K562 (cell line): ENCODE data around the gene SND1. TPM values are rescaled to one million over a fixed set of nuclear protein-coding genes. Genes with fewer than 3 reads are reported as not detected.

ENCODE experiments used
- ATAC-seq: fragments of 200-7000 bp; cut with Tn5 transposase; 3 replicates; pipeline ENCODE4 v1.9.1; 2020; ENCODE audit warnings: moderate library complexity
- BruUV-seq: library from RNA; stranded (reverse); fragments of 400-500 nt; replicated peaks from 2 replicates; lab custom pipeline; 2021; lab: Mats Ljungman, UMichigan
- CTCF ChIA-PET: fragments of 300-600 bp; formaldehyde crosslinking; extraction: SDS; loops from one replicate; lab custom pipeline; 2021; ENCODE audit warnings: low intra/inter-chr PET ratio; lab: Yijun Ruan, JAX
- POLR2A ChIA-PET: fragments of 300-600, 350-650 bp; sonication (Branson Sonifier 250); formaldehyde crosslinking; extraction: SDS; loops from one replicate; lab custom pipeline; 2021; ENCODE audit warnings: antibody characterized with exemption, inconsistent platforms; lab: Yijun Ruan, JAX
- DNase-seq, 4 experiments: peaks; one replicate each; pipeline versions ENCODE4 v3.0.0 to v3.0.0-alpha.2; 2011 to 2018; ENCODE audit warnings: low spot score in 3 of 4, mixed read lengths in 3 of 4; ENCODE audit errors: extremely low read depth in 1 of 4
- FAIRE-seq: peaks from 2 replicates; lab custom pipeline; 2011; peaks lifted over from hg19 to GRCh38; lab: Jason Lieb, UNC
- H2AFZ ChIP-seq: 2 replicates; pipeline ENCODE4 v1.6.0; 2011; ENCODE audit warnings: low read depth, low read length, control low read depth, inconsistent platforms
- H3K27ac ChIP-seq: fragments of 200-600 bp; 3 replicates; pipeline ENCODE4 v1.8.0; 2011; ENCODE audit warnings: low read depth, mild to moderate bottlenecking, control low read depth, inconsistent platforms, low read length, moderate library complexity, mixed read lengths; ENCODE audit errors: extremely low read depth
- H3K27me3 ChIP-seq, 2 experiments: fragments of 300-600 bp in 1 of 2; 2 replicates in 1 of 2; 3 replicates in 1 of 2; pipeline versions ENCODE4 v1.6.0 to v1.8.0; 2011; ENCODE audit warnings: inconsistent platforms in 2 of 2, low read length in 2 of 2, mild to moderate bottlenecking in 1 of 2, mixed read lengths in 1 of 2, moderate library complexity in 1 of 2; ENCODE audit not compliant: control insufficient read depth in 2 of 2, insufficient read depth in 2 of 2
- H3K36me3 ChIP-seq: fragments of 300-600 bp; 3 replicates; pipeline ENCODE4 v1.8.0; 2011; ENCODE audit warnings: mild to moderate bottlenecking, low read length, inconsistent platforms; ENCODE audit not compliant: control insufficient read depth, insufficient read depth
- H3K4me1 ChIP-seq, 2 experiments: fragments of 200-600 bp in 1 of 2; replicated peaks in 1 of 2; 2 replicates in 1 of 2; 3 replicates in 1 of 2; pipeline versions ENCODE4 v1.5.1 to v1.8.0; 2011; ENCODE audit warnings: inconsistent platforms in 2 of 2, low read length in 2 of 2, mild to moderate bottlenecking in 1 of 2, mixed read lengths in 1 of 2, moderate library complexity in 1 of 2; ENCODE audit not compliant: control insufficient read depth in 2 of 2, insufficient read depth in 2 of 2
- H3K4me2 ChIP-seq: 2 replicates; pipeline ENCODE4 v1.6.1; 2011; ENCODE audit warnings: low read length, control low read depth, inconsistent platforms, mixed read lengths; ENCODE audit not compliant: insufficient read depth
- H3K4me3 ChIP-seq: fragments of 200-600 bp; sonication (generic), shearing (Covaris generic); 2 replicates; pipeline ENCODE4 v1.5.1; 2016; ENCODE audit warnings: control low read depth, inconsistent platforms
- H3K79me2 ChIP-seq: fragments of 200-600 bp; 3 replicates; pipeline ENCODE4 v1.8.0; 2011; ENCODE audit warnings: low read length, inconsistent platforms; ENCODE audit not compliant: control insufficient read depth, insufficient read depth
- H3K9ac ChIP-seq, 2 experiments: 2 replicates each; pipeline versions ENCODE4 v1.6.0 to v1.6.1; 2011; ENCODE audit warnings: low read depth in 2 of 2, low read length in 2 of 2, control low read depth in 1 of 2, inconsistent platforms in 1 of 2, mild to moderate bottlenecking in 1 of 2, mixed read lengths in 1 of 2; ENCODE audit not compliant: insufficient read depth in 1 of 2
- H3K9me1 ChIP-seq: one replicate; pipeline ENCODE4 v1.6.0; 2011; ENCODE audit warnings: inconsistent platforms, mild to moderate bottlenecking, low read length, moderate library complexity; ENCODE audit not compliant: control insufficient read depth, insufficient read depth
- H3K9me3 ChIP-seq: replicated peaks from 2 replicates; pipeline ENCODE4 v1.5.1; 2011; ENCODE audit warnings: low read depth, low read length, inconsistent platforms; ENCODE audit not compliant: control insufficient read depth, insufficient read depth
- H4K20me1 ChIP-seq: replicated peaks from 2 replicates; pipeline ENCODE4 v1.6.1; 2011; ENCODE audit warnings: low read length, inconsistent platforms, mixed read lengths; ENCODE audit not compliant: control insufficient read depth, insufficient read depth
- CBX3 ChIP-seq, 2 experiments: IDR thresholded peaks; 1 replicate in 1 of 2; 2 replicates in 1 of 2; pipeline ENCODE4 v1.6.1; 2012; ENCODE audit warnings: inconsistent platforms in 2 of 2, low read length in 2 of 2, borderline replicate concordance in 1 of 2, control low read depth in 1 of 2
- GTF2A2 ChIP-seq: IDR thresholded peaks from 2 replicates; pipeline ENCODE4 v1.6.1; 2016; ENCODE audit warnings: mild to moderate bottlenecking, missing genetic modification characterization, missing compliant biosample characterization
- HDGF ChIP-seq: fragments of 450-650 bp; IDR thresholded peaks from 2 replicates; pipeline ENCODE4 v1.6.1; 2016
- KLF1 ChIP-seq: fragments of 450-650 bp; IDR thresholded peaks from 2 replicates; pipeline ENCODE4 v1.6.1; 2016; ENCODE audit warnings: missing genetic modification characterization, missing compliant biosample characterization
- KLF13 ChIP-seq: fragments of 450-650 bp; IDR thresholded peaks from 2 replicates; pipeline ENCODE4 v1.6.1; 2016; ENCODE audit warnings: missing genetic modification characterization, low read depth, mild to moderate bottlenecking, missing compliant biosample characterization, moderate library complexity, borderline replicate concordance
- MAFK ChIP-seq: IDR thresholded peaks from 2 replicates; pipeline ENCODE4 v1.6.1; 2011; ENCODE audit warnings: low read length, improper control_type of control experiment
- NFIC ChIP-seq: fragments of 450-650 bp; IDR thresholded peaks from 2 replicates; pipeline ENCODE4 v1.6.1; 2017; ENCODE audit warnings: mild to moderate bottlenecking, inconsistent platforms
- PREB ChIP-seq: sonication (generic); formaldehyde crosslinking; IDR thresholded peaks from 2 replicates; pipeline ENCODE4 v1.8.1; 2023; ENCODE audit warnings: mild to moderate bottlenecking, missing genetic modification reagents
- SIX5 ChIP-seq, 2 experiments: IDR thresholded peaks; 2 replicates each; pipeline ENCODE4 v1.6.1; 2011; ENCODE audit warnings: low read length in 2 of 2, borderline replicate concordance in 1 of 2, low read depth in 1 of 2, mild to moderate bottlenecking in 1 of 2, moderate library complexity in 1 of 2; ENCODE audit not compliant: insufficient read depth in 1 of 2
- SMARCA5 ChIP-seq: fragments of 450-650 bp; IDR thresholded peaks from 2 replicates; pipeline ENCODE4 v1.6.1; 2016
- ZNF212 ChIP-seq: fragments of 450-650 bp; formaldehyde crosslinking; IDR thresholded peaks from 2 replicates; pipeline ENCODE4 v1.4.0; 2020; ENCODE audit warnings: mild to moderate bottlenecking
- ZNF232 ChIP-seq: sonication (generic); formaldehyde crosslinking; IDR thresholded peaks from 2 replicates; pipeline ENCODE4 v1.8.0; 2022; ENCODE audit warnings: mild to moderate bottlenecking, missing genetic modification reagents
- ZNF311 ChIP-seq: fragments of 250-450 bp; sonication (Bioruptor Pico); IDR thresholded peaks from 2 replicates; pipeline ENCODE4 v1.4.0; 2020; ENCODE audit warnings: mild to moderate bottlenecking, moderate library complexity
- WGBS: fragments of 100-300 bp; shearing (Covaris generic); methylation state at CpG from one replicate; pipeline ENCODE4 v1.1.6; 2016; ENCODE audit warnings: low coverage, mixed read lengths; ENCODE audit not compliant: insufficient coverage; ENCODE audit errors: missing lambda C conversion rate; 5-methylcytosine and 5-hydroxymethylcytosine counted together
- in situ Hi-C: fragments of 300-500 bp; cut with MboI; formaldehyde crosslinking; loops from 4 replicates; pipeline ENCODE4 v1.15.0; 2018; ENCODE audit warnings: inconsistent platforms, mixed read lengths
- intact Hi-C: fragments of 100-400 bp; cut with micrococcal nuclease; formaldehyde crosslinking; loops from 2 replicates; pipeline ENCODE4 v1.14.2; 2022
- polyA plus RNA-seq, 8 experiments: library from polyadenylated mRNA; depleted of rRNA in 4 of 8; stranded (reverse) in 5 of 8; unstranded in 3 of 8; fragments of >200 nt; fragmentation: Nextera tagmentation in 2 of 8; fragmentation: Illumina TruSeq in 1 of 8; extraction: Ambion mirVana in 2 of 8; extraction: Trizol in 1 of 8; gene quantifications; 2 replicates each; pipeline versions ENCODE4 v1.2.1 to v1.2.3, GENCODE V29; 2011 to 2014; ENCODE audit warnings: inconsistent platforms in 1 of 8, missing spikeins in 1 of 8
- total RNA-seq, 7 experiments: library from RNA; depleted of rRNA in 6 of 7; stranded (reverse); fragments of >200 nt in 6 of 7; fragmentation: Illumina TruSeq in 2 of 7; extraction: Trizol in 2 of 7; gene quantifications; 2 replicates each; pipeline versions ENCODE4 v1.2.1 to v1.2.3, GENCODE V29; 2011 to 2021; ENCODE audit warnings: low replicate concordance in 1 of 7
- TF ChIP-seq, protein P1 (sequence below): fragments of 450-650 bp; IDR thresholded peaks from 2 replicates; pipeline ENCODE4 v1.6.1; 2016; ENCODE audit warnings: low read depth

Gene SND1
- total and polyA plus RNA-seq, 9 of the 15 experiments (the other 6 are each of a cell fraction or from before 2014, with no cell fraction given): 46.5 to 307 (median 191) TPM

DNA sequence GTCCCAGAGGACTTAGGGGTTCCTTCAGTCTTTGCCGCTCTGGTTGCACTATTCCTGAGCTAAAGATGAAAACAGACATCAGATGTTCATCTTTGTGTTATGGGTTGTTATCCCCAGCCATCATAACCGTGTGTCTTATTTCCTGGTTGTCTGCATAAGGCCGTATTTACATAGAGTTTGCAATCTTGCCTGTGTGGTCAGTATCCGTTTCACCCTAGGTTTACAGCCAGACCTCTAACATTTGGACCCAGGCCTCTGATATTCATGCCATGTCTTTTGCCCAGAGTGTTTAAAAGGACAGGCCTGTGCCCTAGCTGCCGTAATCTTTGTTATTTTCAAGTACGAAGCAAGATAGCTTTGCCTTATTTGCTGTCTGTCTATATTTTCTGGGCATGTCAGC, 352.6 kb downstream of the SND1 start (continued):
- TF ChIP-seq, protein P1, sequence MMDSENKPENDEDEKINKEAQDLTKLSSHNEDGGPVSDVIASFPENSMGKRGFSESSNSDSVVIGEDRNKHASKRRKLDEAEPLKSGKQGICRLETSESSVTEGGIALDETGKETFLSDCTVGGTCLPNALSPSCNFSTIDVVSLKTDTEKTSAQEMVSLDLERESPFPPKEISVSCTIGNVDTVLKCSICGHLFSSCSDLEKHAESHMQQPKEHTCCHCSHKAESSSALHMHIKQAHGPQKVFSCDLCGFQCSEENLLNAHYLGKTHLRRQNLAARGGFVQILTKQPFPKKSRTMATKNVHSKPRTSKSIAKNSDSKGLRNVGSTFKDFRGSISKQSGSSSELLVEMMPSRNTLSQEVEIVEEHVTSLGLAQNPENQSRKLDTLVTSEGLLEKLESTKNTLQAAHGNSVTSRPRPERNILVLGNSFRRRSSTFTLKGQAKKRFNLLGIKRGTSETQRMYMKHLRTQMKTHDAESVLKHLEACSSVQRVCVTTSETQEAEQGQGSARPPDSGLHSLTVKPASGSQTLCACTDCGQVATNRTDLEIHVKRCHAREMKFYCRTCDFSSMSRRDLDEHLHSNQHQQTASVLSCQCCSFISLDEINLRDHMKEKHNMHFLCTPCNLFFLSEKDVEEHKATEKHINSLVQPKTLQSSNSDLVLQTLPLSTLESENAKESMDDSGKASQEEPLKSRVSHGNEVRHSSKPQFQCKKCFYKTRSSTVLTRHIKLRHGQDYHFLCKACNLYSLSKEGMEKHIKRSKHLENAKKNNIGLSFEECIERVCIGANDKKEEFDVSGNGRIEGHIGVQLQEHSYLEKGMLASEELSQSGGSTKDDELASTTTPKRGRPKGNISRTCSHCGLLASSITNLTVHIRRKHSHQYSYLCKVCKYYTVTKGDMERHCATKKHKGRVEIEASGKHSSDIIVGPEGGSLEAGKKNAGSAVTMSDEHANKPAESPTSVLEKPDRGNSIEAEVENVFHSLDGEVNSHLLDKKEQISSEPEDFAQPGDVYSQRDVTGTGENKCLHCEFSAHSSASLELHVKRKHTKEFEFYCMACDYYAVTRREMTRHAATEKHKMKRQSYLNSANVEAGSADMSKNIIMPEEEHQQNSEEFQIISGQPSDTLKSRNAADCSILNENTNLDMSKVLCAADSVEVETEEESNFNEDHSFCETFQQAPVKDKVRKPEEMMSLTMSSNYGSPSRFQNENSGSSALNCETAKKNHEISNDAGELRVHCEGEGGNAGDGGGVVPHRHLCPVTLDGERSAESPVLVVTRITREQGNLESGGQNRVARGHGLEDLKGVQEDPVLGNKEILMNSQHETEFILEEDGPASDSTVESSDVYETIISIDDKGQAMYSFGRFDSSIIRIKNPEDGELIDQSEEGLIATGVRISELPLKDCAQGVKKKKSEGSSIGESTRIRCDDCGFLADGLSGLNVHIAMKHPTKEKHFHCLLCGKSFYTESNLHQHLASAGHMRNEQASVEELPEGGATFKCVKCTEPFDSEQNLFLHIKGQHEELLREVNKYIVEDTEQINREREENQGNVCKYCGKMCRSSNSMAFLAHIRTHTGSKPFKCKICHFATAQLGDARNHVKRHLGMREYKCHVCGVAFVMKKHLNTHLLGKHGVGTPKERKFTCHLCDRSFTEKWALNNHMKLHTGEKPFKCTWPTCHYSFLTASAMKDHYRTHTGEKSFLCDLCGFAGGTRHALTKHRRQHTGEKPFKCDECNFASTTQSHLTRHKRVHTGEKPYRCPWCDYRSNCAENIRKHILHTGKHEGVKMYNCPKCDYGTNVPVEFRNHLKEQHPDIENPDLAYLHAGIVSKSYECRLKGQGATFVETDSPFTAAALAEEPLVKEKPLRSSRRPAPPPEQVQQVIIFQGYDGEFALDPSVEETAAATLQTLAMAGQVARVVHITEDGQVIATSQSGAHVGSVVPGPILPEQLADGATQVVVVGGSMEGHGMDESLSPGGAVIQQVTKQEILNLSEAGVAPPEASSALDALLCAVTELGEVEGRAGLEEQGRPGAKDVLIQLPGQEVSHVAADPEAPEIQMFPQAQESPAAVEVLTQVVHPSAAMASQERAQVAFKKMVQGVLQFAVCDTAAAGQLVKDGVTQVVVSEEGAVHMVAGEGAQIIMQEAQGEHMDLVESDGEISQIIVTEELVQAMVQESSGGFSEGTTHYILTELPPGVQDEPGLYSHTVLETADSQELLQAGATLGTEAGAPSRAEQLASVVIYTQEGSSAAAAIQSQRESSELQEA: no peak

DNA sequence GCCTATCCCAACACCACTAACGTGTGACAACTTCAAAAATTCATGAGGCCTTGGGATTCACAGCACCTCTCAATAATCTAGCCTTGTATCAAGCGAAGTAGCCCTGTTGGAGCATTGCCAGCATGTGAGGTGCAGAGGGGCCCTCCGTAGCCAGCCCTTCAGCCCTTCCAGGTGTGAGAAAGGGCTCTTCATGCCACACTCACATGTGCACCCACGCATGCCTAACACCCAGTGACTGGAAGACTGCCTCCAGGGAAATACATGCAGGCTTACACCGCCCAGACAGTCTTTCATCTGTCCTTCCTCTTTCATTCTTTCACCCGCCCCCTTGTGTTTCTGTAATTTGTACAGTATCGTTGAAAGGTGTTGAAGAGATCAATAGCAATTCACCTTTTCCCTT, 353.1 kb downstream of the SND1 start:
- no peaks in the 10 kb centered on the region; the same call in 2 of the 3 replicates for H3K79me2 ChIP-seq
- no peaks in the 10 kb centered on the region for H3K9me3 ChIP-seq
- peaks cover 49% of the 10 kb centered on the region for H3K36me3 ChIP-seq
- H3K4me2 ChIP-seq: peak overlapping the region; percentile 3; the same call in 1 of the 2 replicates
- peaks cover 10 to 24% of the 10 kb centered on the region in 2 experiments; a peak in 3 of 5 replicates for H3K4me1 ChIP-seq
- ChIA-PET POLR2A (interaction anchor here (1.2 to 1.4 kb wide), 2 partner anchors 11 to 24 kb away, joined by 3 to 4 read pairs; no protein-coding TSS in a partner anchor), CTCF (no interaction called here)
- no peaks in the 10 kb centered on the region; the same call in 1 of the 2 replicates for H4K20me1 ChIP-seq
- no peaks in the 10 kb centered on the region for H3K27me3 ChIP-seq
- intact Hi-C loops (no loop called here), in situ Hi-C loops (no loop called here)
- no peak overlapping the region for H3K27ac ChIP-seq
- no TSS peak for BruUV-seq
- peaks cover 7% of the 10 kb centered on the region for H3K9me1 ChIP-seq
- peak; percentile 44 for ATAC-seq
- FAIRE-seq: no peak
- H2AFZ ChIP-seq: no peak overlapping the region
- H3K4me3 ChIP-seq: no peak overlapping the region
- 61% methylated on average over 7 of the region's 7 CpGs for WGBS
- no peak overlapping the region for H3K9ac ChIP-seq
- DNase-seq: no peak
- TF ChIP-seq CBX3 (IDR thresholded peaks at IDR 0.05; ENCODE audit: borderline replicate concordance in 1 of 2, low read length in 2 of 2) (no peak), ZNF311 (CRISPR knock-in tag) (no peak), SMARCA5 (no peak), SIX5 (IDR thresholded peaks at IDR 0.05; ENCODE audit: borderline replicate concordance in 1 of 2, insufficient read depth in 1 of 2, low read depth in 1 of 2, low read length in 2 of 2) (no peak), HDGF (no peak), KLF1 (tag) (no peak), GTF2A2 (tag) (no peak), KLF13 (tag) (no peak), ZNF212 (no peak), PREB (CRISPR knock-in tag) (0 out of 2 replicates have a peak, but pooled peaks have one; percentile 56), NFIC (peak; percentile 65; the same call in 1 of the 2 replicates), ZNF232 (CRISPR knock-in tag) (no peak), MAFK (no peak)
